ENCODE data around the gene CREB5. TPM values are rescaled to one million over a fixed set of nuclear protein-coding genes. Genes with fewer than 3 reads are reported as not detected.

Gene CREB5
- total and polyA plus RNA-seq, 2 of the 8 experiments (the other 6 are each of a cell fraction or from before 2014, with no cell fraction given), result 2.4 to 2.7 TPM

GRCh38 chr7:28802450-28802849 lies 390.1 kb downstream of the CREB5 start (continued):
- no peak for TF ChIP-seq SIN3A (conservative IDR thresholded peaks at IDR 0.05 in 1 of 2, IDR thresholded peaks at IDR 0.05 in 1 of 2; ENCODE audit: low read depth in 1 of 2, low read length in 2 of 2)
- TF ChIP-seq SP2 (IDR thresholded peaks at IDR 0.05; ENCODE audit: low read length), result no peak
- TF ChIP-seq POU5F1 (IDR thresholded peaks at IDR 0.05; ENCODE audit: low read depth, low read length), result no peak
